GM10266 (cell line): ENCODE results near the gene SETX.
A peak's percentile ranks its signal among the peaks of the same experiment; 100 is the strongest.

Source experiments
- DNase-seq: peaks from one replicate; pipeline ENCODE4 v3.0.0; 2012; ENCODE audit errors: extremely low spot score
- CTCF ChIP-seq: IDR thresholded peaks from 2 replicates; pipeline ENCODE4 v1.5.1; 2012; ENCODE audit warnings: mild to moderate bottlenecking, low read depth; ENCODE audit not compliant: control insufficient read depth, insufficient read depth; ENCODE audit errors: missing control alignments

Gene SETX

GRCh38 chr9:132235894-132236661, 118.7 kb downstream of the SETX start:
- TF ChIP-seq CTCF = peak; percentile 99

GRCh38 chr9:132235125-132235524, 119.7 kb downstream of the SETX start:
- DNase-seq = no peak
- no peak for TF ChIP-seq CTCF

More at GRCh38 chr9:132235894-132236661, 118.7 kb downstream of the SETX start:
- peak; percentile 84 for DNase-seq

DNA sequence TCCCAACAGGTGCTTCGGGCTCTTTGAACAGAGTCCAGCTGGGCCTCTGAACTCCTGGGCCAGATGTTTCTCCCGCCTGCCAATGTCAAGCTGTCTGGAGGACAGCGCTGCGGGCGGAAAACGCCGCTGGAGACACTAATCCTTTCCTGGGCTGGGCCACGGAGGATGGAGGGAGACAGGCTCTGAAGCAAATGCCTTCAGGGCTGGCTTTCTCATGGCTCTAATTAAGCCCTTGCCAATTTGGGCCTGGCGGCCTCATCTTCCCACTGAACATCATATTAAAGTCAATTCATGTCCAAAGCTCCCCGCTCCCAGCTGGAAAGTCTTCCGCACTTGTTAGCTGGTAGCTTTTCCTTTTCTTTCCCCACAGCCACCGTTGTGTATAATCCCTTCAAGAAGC, 120.3 kb downstream of the SETX start:
- DNase-seq = no peak
- no peak for TF ChIP-seq CTCF

DNA sequence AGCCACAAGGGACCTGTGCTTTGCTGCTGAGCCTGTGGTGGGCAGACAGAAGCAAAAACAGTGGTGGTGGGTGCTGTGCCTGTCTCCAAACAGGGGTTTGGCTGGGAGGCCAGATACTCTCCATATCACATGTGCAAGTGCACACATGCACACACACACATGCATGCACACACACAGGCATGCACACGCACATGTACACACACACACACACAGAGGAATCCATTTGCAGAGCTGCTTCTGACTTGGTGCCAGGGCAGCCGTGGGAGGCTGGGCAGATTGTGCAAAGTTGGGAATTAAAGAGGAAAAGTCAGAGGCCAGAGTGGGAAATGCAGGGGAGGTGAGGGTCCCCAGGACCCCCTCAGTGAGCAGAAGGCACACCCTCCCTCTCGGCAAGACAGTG, 121.6 kb downstream of the SETX start:
- DNase-seq = no peak
- no peak for TF ChIP-seq CTCF

GRCh38 chr9:132232522-132232921, 122.3 kb downstream of the SETX start:
- no peak for DNase-seq
- no peak for TF ChIP-seq CTCF

GRCh38 chr9:132231019-132231701, 123.6 kb downstream of the SETX start:
- no peak for TF ChIP-seq CTCF
- DNase-seq = no peak

DNA sequence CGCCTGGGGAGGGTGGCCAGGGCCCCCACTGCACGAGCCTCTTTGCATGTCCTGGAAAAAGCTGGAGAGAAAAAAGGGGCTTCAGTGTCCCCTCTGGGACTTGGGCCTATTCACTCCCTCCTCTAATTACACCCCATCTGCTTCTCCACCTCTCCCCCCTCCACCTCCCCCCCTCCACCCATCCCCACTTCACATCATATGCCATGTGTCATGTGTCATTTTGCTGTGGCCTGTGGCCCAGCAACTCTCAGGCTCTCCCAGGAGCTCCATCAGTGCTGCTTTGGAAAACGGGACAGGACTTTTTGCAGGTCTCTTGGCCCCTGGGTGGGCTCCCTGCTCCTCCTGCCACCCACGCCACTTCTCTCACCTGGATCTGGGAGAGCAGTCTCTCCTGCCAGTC, 124.2 kb downstream of the SETX start:
- no peak for DNase-seq
- TF ChIP-seq CTCF = no peak
